ENCODE results near the gene ZNF496.
"Not testable (repeated sequence)": the region's sequence is repeated elsewhere in the genome, so short reads cannot be mapped to it uniquely, and the experiment has no call there.

The ZNF496 gene

DNA sequence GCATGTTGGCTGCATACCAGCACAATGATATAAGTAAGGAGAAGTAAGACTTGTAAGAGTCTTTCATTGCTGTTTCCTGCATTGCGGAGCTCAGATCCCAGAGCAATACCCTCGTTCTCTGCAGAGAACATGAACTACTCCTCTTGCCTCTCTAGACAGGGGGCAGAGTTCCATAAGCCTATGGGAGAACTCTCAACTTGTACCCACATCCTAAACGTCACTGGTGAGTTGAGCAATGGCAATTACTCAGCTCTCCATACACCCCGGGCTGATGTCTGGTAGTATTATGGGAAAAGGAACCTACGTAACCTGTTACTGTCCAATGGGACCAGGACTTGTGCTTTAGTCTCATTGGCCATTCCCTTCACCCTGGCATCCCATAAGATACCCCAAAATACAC lies 27.3 kb upstream of the ZNF496 start:
- H3K4me3 ChIP-seq (ENCODE audit: low read length) = no peak overlapping the region
- H3F3A ChIP-seq (ENCODE audit: control insufficient read depth, insufficient read depth) = no peaks in the 10 kb centered on the region
- H3K9me3 ChIP-seq (ENCODE audit: control insufficient read depth, insufficient read depth, low read length) = no peaks in the 10 kb centered on the region
- no peak overlapping the region for H3K27ac ChIP-seq (ENCODE audit: low read depth, low read length)
- TF ChIP-seq EZH2phosphoT487 (IDR thresholded peaks at IDR 0.05; ENCODE audit: borderline replicate concordance, low read length) (no peak), CTCF (IDR thresholded peaks at IDR 0.05; ENCODE audit: low read depth, low read length, poor library complexity, severe bottlenecking) (no peak)
- H3K9me2 ChIP-seq (replicated peaks; ENCODE audit: control insufficient read depth, low read length) = no peaks in the 10 kb centered on the region
- no peak overlapping the region for H3K4me2 ChIP-seq (ENCODE audit: low read length)
- no peaks in the 10 kb centered on the region for H4K20me1 ChIP-seq (ENCODE audit: control insufficient read depth, insufficient read depth, low read depth, low read length)
- no peaks in the 10 kb centered on the region for H3K79me2 ChIP-seq (ENCODE audit: control insufficient read depth, low read length)
- H3K27me3 ChIP-seq (ENCODE audit: control insufficient read depth, low read length) = peaks cover 16% of the 10 kb centered on the region
- no peaks in the 10 kb centered on the region for H3K36me3 ChIP-seq (ENCODE audit: control insufficient read depth, low read length)
- H3K4me1 ChIP-seq (ENCODE audit: control insufficient read depth, low read length) = no peaks in the 10 kb centered on the region

DNA sequence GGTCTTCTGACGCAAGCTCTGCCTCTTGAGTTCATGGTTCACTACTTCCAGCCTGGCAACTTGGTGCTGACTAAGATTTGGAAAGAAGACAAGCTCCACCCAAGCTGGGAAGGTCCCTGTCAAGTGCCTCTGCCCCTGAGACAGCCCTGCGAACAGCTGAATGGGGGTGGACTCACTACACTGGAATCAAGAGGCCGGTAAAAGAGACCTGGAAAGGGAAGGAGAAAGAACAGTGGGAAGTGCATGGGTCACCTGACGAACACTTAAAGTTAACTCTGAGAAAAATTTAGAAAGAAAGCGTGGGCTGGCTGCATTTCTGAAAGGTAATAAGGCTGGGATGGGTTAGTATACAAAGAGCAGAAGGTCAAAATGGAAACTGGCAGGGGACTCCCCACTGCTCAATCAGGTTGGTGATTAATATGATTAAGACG lies 26.1 kb upstream of the ZNF496 start:
- Histone ChIP-seq H3K4me1 (ENCODE audit: control insufficient read depth, low read length) (no peaks in the 10 kb centered on the region), H4K20me1 (ENCODE audit: control insufficient read depth, insufficient read depth, low read depth, low read length) (no peaks in the 10 kb centered on the region), H3K4me2 (ENCODE audit: low read length) (no peak overlapping the region), H3K9me2 (replicated peaks; ENCODE audit: control insufficient read depth, low read length) (no peaks in the 10 kb centered on the region), H3K4me3 (ENCODE audit: low read length) (no peak overlapping the region), H3K36me3 (ENCODE audit: control insufficient read depth, low read length) (no peaks in the 10 kb centered on the region), H3K27ac (ENCODE audit: low read depth, low read length) (no peak overlapping the region), H3K79me2 (ENCODE audit: control insufficient read depth, low read length) (no peaks in the 10 kb centered on the region), H3K9me3 (ENCODE audit: control insufficient read depth, insufficient read depth, low read length) (peaks cover 3% of the 10 kb centered on the region; the same call in 1 of the 2 replicates), H3K27me3 (ENCODE audit: control insufficient read depth, low read length) (peaks cover 16% of the 10 kb centered on the region), H3F3A (ENCODE audit: control insufficient read depth, insufficient read depth) (no peaks in the 10 kb centered on the region)
- no peak for TF ChIP-seq EZH2phosphoT487 (IDR thresholded peaks at IDR 0.05; ENCODE audit: borderline replicate concordance, low read length)
- TF ChIP-seq CTCF (IDR thresholded peaks at IDR 0.05; ENCODE audit: low read depth, low read length, poor library complexity, severe bottlenecking) = no peak

GRCh38 chr1:247357052-247357780 lies 25.5 kb upstream of the ZNF496 start:
- Histone ChIP-seq H3K79me2 (ENCODE audit: control insufficient read depth, low read length) (no peaks in the 10 kb centered on the region), H3F3A (ENCODE audit: control insufficient read depth, insufficient read depth) (no peaks in the 10 kb centered on the region), H4K20me1 (ENCODE audit: control insufficient read depth, insufficient read depth, low read depth, low read length) (no peaks in the 10 kb centered on the region), H3K4me3 (ENCODE audit: low read length) (no peak overlapping the region), H3K4me2 (ENCODE audit: low read length) (no peak overlapping the region), H3K36me3 (ENCODE audit: control insufficient read depth, low read length) (no peaks in the 10 kb centered on the region), H3K27me3 (ENCODE audit: control insufficient read depth, low read length) (peaks cover 16% of the 10 kb centered on the region), H3K4me1 (ENCODE audit: control insufficient read depth, low read length) (no peaks in the 10 kb centered on the region), H3K9me3 (ENCODE audit: control insufficient read depth, insufficient read depth, low read length) (peaks cover 5% of the 10 kb centered on the region; the same call in 1 of the 2 replicates), H3K9me2 (replicated peaks; ENCODE audit: control insufficient read depth, low read length) (no peaks in the 10 kb centered on the region), H3K27ac (ENCODE audit: low read depth, low read length) (no peak overlapping the region)
- no peak for TF ChIP-seq EZH2phosphoT487 (IDR thresholded peaks at IDR 0.05; ENCODE audit: borderline replicate concordance, low read length)
- no peak for TF ChIP-seq CTCF (IDR thresholded peaks at IDR 0.05; ENCODE audit: low read depth, low read length, poor library complexity, severe bottlenecking)

DNA sequence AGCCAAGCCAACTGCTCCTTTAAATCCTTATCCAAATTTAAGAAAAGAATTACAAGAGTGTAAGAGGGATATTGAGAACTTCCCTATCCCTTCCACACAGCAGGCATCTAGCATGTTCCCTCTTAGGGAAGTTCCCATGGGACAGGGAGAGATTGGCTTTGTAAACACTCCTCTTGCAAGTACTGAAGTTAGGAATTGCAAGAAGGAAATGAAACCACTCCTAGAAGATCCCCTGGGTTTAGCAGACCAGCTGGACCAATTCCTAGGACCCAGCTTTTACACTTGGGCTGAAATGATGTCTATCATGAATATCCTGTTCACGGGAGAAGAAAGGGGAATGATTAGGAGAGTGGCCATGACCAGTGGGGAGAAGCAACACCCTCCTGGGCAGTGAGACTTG lies 23.5 kb upstream of the ZNF496 start:
- not testable (repeated sequence) for H4K20me1 ChIP-seq (ENCODE audit: control insufficient read depth, insufficient read depth, low read depth, low read length); H3K9me2 ChIP-seq (replicated peaks; ENCODE audit: control insufficient read depth, low read length); H3K4me3 ChIP-seq (ENCODE audit: low read length); H3K4me2 ChIP-seq (ENCODE audit: low read length); H3K79me2 ChIP-seq (ENCODE audit: control insufficient read depth, low read length); H3F3A ChIP-seq (ENCODE audit: control insufficient read depth, insufficient read depth); H3K36me3 ChIP-seq (ENCODE audit: control insufficient read depth, low read length); H3K9me3 ChIP-seq (ENCODE audit: control insufficient read depth, insufficient read depth, low read length); H3K4me1 ChIP-seq (ENCODE audit: control insufficient read depth, low read length); H3K27ac ChIP-seq (ENCODE audit: low read depth, low read length)
- H3K27me3 ChIP-seq (ENCODE audit: control insufficient read depth, low read length) = peaks cover 11% of the 10 kb centered on the region

All from DOHH2 (cell line).